Islet of Langerhans (tissue), 1 donor: ENCODE data around the gene NOL7.

Experiments
- FAIRE-seq: peaks from one replicate; lab custom pipeline; 2011; peaks lifted over from hg19 to GRCh38; lab: Jason Lieb, UNC

Gene NOL7

DNA sequence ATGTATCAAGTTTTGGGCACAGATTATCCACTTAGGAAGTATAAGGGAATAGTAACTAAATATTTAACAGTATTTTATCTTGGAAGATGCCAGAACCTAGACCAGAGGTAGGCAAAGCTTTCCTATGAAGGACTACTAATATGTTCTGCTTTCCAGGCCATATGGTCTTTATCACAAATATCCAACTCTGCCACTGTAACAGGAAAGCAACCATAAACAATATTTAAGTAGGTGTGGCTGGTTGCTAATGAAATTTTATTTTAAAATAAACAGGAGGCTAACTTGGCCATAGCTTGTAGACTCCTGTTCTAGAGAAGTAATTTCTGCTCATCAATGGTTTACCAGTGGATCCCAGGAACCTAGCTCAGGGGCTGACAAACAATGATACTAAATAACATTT lies 39.4 kb downstream of the NOL7 start:
- FAIRE-seq: no peak

- FAIRE-seq: no peak
Observed at GRCh38 chr6:13655700-13656099, 40.6 kb downstream of the NOL7 start.

DNA sequence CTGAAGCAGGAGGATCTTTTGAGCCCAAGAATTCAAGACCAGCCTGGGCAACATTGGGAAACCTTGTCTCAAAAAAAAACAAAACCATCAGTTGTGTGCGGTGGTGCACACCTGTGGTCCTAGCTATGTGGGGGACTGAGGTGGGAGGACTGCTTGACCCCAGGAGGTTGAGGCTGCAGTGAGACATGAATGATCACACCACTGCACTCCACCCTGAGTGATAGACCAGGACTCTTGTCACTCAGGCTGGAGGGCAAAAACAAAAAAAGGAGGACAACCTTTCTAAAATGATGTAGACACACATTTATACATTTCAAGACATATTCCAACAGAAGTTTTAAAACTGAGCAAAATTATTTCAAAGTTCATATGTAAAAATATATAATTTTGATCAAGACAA lies 45.1 kb downstream of the NOL7 start:
- no peak for FAIRE-seq

DNA sequence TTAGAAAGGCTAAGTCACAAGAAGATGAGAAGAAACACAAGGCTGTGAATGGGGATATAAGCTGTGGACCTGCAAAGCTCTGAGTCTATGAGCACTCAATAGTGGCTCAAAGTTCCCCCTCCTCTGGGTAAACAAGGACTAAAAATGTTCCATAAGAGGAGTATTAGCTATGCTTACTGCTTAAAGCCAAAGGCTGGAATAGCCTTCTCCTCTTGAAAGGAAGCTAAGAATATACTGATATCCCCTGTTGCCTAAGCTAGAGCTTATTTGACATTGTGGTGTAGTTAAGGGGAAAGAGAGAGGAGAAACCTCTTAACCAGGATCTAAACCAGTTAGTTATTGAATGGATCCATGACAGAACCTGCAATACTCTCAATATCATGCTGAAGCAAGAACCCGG lies 45.8 kb downstream of the NOL7 start:
- FAIRE-seq: no peak

- no peak for FAIRE-seq
Observed at GRCh38 chr6:13661647-13662046, 46.5 kb downstream of the NOL7 start.

GRCh38 chr6:13662651-13663334 lies 47.7 kb downstream of the NOL7 start:
- FAIRE-seq: no peak

DNA sequence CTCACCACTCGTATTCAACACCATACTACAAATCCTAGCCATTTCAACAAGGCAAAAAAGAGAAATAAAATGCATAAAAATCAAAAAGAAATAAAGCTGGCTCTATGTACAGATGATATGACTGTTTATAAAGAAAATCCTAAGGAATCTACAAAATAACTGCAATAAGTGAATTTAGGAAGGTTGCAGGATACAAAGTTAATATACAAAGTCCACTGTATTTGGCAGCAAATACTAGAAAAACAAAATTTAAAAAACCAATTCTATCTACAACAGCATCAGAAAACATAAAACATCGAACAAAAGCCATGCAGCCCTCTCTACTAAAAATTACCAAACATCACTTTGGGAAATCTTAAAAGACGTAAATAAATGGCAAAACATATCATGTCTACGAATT lies 48.9 kb downstream of the NOL7 start:
- no peak for FAIRE-seq

- FAIRE-seq: no peak
Observed at GRCh38 chr6:13664703-13665352, 49.7 kb downstream of the NOL7 start.

GRCh38 chr6:13666194-13667105 lies 51.3 kb downstream of the NOL7 start:
- FAIRE-seq: no peak

GRCh38 chr6:13667655-13668054 lies 52.5 kb downstream of the NOL7 start:
- FAIRE-seq: no peak

- FAIRE-seq: no peak
Observed at GRCh38 chr6:13668291-13668928, 53.3 kb downstream of the NOL7 start.

- no peak for FAIRE-seq
Observed at GRCh38 chr6:13669476-13669875, 54.3 kb downstream of the NOL7 start.
